ENCODE results near the gene KCNG2. TPM values are rescaled to one million over a fixed set of nuclear protein-coding genes. Genes with fewer than 3 reads are reported as not detected.

KCNG2 gene
- total RNA-seq, 2 experiments from 2014 or later: not detected

DNA sequence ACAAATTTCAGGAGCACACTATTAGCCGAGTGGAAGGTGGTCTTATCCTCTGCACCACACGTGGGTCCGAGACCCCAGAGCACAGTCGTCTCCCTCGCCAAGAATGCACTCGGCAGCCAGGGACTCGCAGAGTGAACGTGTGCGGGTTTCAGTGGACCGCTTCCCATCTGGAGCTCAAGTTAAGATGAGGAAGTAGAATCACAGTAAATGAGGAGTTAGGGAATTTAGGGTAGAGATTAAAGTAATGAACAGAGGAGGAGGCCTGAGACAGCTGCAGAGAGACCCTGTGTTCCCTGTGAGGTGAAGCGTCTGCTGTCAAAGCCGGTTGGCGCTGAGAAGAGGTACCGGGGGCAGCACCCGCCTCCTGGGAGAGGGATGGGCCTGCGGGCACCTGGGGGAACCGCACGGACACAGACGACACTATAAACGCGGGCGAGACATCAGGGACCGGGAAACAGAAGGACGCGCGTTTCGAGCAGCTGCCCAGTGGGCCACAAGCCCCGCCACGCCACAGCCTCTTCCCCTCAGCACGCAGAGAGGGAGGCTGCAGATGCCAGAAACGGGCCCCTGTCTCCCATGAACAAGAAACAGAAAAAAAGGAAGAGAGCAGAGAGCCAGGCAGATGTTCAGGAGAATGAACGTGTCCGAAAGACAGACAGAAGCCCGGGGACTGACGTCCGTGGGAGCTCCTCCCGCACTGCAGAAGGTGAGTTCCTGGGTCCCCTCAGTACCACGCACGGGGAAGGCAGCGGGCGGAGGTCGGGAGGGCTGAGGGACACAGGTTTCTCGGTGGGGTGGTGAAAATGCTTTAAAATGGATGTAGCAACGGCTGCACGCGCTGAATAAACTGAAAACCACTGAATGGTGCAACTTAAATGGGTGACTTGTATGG is 5.4 kb upstream of the KCNG2 start:
- peaks cover 53% of the 10 kb centered on the region for H3K27me3 Mint-ChIP-seq
- no peak overlapping the region for H3K4me3 Mint-ChIP-seq
- H3K4me1 Mint-ChIP-seq: peaks cover 9% of the 10 kb centered on the region
- no peaks in the 10 kb centered on the region for H3K9me3 Mint-ChIP-seq
- ATAC-seq (ENCODE audit: low read depth) (no peak), DNase-seq (no peak)
- H3K36me3 Mint-ChIP-seq: peaks cover under 1% of the 10 kb centered on the region
- H3K27ac Mint-ChIP-seq: no peak overlapping the region
- POLR2A ChIA-PET: no interaction called here

DNA sequence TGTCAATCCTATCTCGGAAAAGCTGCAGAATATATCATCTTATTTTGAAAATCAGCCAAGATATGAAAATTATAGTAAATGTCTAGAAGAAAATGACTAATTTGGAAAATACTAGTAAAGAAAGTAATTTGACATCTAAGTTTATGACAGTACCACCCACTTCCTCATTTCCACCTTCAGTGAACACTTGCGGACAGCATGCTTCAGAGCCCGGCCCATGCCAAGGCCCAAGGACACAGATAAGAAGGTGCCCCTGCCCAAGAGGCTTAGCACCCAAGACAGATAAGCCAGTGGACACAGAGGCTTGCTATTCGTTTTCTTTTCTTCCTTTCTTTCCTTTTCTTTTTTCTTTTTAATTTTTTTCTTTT is 4.8 kb upstream of the KCNG2 start:
- POLR2A ChIA-PET: no interaction called here
- ATAC-seq (ENCODE audit: low read depth): no peak
- DNase-seq: no peak

DNA sequence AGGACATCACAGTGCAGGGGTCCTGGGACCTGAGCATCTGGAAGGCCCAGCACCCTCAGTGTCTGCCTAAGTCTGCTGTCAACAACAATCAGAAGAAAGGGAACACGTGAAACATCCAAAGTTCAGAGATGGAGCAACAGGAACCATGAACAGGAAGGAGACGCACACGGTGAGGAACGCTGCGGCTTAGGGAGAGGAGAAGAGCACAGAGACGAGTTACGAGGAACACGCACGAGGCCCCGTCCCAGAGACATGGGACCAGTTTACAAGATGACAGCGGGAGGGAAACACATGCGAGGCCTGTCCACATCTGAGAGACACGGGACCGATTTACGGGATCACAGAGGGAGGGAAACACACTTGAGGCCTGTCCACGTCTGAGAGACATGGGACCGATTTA is 2.9 kb upstream of the KCNG2 start:
- DNase-seq: no peak
- Mint-ChIP-seq H3K36me3 (peaks cover 2% of the 10 kb centered on the region), H3K27me3 (peaks cover 53% of the 10 kb centered on the region), H3K4me1 (peaks cover 16% of the 10 kb centered on the region), H3K27ac (no peak overlapping the region), H3K9me3 (no peaks in the 10 kb centered on the region), H3K4me3 (no peak overlapping the region)
- ATAC-seq (ENCODE audit: low read depth): no peak
- POLR2A ChIA-PET: no interaction called here

More for the DNA sequence above, 4.8 kb upstream of the KCNG2 start:
- peaks cover 51% of the 10 kb centered on the region for H3K27me3 Mint-ChIP-seq
- H3K27ac Mint-ChIP-seq: no peak overlapping the region
- H3K4me3 Mint-ChIP-seq: no peak overlapping the region
- H3K9me3 Mint-ChIP-seq: no peaks in the 10 kb centered on the region
- H3K36me3 Mint-ChIP-seq: peaks cover 2% of the 10 kb centered on the region
- peaks cover 10% of the 10 kb centered on the region for H3K4me1 Mint-ChIP-seq

DNA sequence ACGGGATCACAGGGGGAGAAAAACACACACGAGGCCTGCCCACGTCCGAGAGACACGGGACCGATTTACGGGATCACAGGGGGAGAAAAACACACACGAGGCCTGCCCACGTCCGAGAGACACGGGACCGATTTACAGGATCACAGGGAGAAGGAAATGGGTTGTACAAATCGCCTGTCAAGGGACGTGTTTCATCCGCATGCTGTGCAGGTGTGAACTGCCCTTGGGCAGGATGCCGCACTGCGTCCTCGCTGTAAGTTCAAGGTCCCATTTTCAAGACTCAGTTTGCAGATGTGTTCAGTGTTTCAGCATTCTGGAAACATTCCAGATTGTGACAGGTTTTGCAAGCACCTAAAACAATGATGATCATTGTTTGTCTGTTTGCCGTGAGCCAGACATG is 2.3 kb upstream of the KCNG2 start:
- H3K27me3 Mint-ChIP-seq: peaks cover 54% of the 10 kb centered on the region
- H3K9me3 Mint-ChIP-seq: no peaks in the 10 kb centered on the region
- H3K4me3 Mint-ChIP-seq: no peak overlapping the region
- no peak overlapping the region for H3K27ac Mint-ChIP-seq
- DNase-seq (no peak), ATAC-seq (ENCODE audit: low read depth) (no peak)
- peaks cover 2% of the 10 kb centered on the region for H3K36me3 Mint-ChIP-seq
- POLR2A ChIA-PET: no interaction called here
- H3K4me1 Mint-ChIP-seq: peaks cover 18% of the 10 kb centered on the region

DNA sequence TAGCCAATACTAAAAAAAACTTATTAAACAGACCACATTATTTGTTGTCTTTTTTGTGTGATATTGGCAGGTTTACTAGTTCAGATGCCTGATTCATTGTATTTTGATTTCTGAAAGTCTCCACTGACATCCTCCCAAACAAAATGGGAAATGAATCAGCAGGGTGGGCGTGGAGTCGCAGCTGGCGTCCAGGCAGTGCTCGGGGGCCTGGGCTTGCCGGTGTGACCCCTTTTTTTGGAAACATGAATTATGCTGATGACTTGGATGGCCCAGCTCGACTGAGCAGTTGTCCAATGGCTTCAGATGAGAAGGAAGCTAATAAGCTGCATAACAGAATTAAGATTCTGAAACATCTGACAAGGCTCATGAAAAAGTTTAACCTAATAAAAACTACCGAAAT is 1.7 kb upstream of the KCNG2 start:
- POLR2A ChIA-PET: no interaction called here
- peaks cover 51% of the 10 kb centered on the region for H3K27me3 Mint-ChIP-seq
- H3K4me1 Mint-ChIP-seq: peaks cover 18% of the 10 kb centered on the region
- H3K36me3 Mint-ChIP-seq: peaks cover 2% of the 10 kb centered on the region
- H3K4me3 Mint-ChIP-seq: no peak overlapping the region
- ATAC-seq (ENCODE audit: low read depth) (no peak), DNase-seq (no peak)
- no peaks in the 10 kb centered on the region for H3K9me3 Mint-ChIP-seq
- H3K27ac Mint-ChIP-seq: no peak overlapping the region

DNA sequence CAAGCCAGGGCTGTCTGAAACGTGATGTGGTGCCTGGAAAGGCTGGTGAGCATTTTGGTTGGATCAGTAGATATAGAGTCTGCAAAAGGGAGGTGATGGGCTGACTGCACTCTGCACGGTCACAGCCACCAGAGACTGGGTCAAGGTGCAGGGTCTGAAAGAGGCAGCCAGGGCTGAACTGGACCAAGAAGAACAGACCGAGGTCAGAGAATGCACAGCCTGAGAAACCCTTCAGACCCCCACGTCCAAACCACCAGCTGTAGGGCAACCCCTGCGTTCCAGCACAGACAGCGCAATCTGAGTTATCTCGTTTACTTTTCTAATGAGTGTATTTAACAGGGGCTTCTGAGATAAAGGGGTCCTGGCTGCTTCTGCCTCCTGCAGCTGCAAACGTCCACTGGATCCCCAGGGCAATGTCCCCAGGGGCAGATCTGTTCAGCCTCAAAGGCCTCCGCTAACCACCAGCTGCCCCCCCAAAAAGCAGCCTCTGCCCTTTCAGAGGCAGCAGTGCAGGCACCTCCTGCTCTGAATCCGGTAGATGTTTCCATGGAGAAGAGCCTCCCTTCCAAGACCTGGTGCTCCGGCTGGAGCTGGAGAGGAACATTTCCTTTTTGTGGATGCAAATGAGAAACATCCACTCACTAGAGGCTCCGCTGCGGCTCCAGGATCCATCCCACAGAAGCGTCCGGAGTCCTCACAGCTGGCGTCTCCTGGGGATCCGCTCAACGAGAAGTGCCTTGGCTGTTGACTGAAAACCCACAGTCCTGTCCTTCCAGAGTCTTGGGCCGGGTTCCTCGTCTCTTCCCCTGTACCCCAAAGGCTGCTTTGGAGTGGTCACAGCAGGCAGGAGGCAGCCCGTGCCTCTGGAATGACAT is 970 bp upstream of the KCNG2 start:
- POLR2A ChIA-PET: no interaction called here
- Mint-ChIP-seq H3K27me3 (peaks cover 44% of the 10 kb centered on the region), H3K27ac (no peak overlapping the region), H3K4me1 (peaks cover 11% of the 10 kb centered on the region), H3K4me3 (peak overlapping the region; percentile 65), H3K36me3 (peaks cover 2% of the 10 kb centered on the region), H3K9me3 (no peaks in the 10 kb centered on the region)
- ATAC-seq (ENCODE audit: low read depth) (no peak), DNase-seq (no peak)

DNA sequence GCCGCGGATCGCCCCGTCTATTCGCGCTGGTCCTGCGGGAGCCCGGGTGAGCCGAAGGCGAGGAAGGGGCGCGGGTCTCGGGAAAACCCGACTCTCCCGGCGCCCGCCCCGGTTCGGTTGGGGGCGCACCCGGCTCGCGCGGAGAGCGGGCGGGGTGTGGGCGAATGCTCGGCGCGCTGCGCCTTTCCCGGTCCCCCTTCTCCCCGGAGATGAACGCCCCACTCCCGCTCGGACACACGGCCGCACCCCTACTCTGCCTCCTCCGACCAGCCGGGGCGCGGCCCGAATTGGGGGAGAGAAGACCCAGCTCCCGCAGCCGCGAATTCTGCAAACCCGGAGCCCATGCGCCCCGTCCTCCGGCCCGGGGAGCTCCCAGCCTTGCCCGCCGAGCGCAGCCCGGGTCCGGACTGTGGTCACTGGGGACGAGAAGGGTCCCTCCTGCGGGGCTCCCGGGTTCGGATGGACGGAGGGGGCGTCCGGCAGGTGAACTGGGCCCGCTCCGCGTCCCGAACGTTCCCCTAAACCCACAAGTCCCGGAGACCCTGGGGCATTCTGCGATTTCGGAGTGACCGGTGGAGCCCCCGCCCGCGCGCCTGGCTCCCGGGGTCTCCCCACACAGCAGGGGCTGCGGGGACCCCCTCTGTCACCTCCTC is 734 bp downstream of the KCNG2 start:
- POLR2A ChIA-PET: no interaction called here
- Mint-ChIP-seq H3K36me3 (peaks cover 2% of the 10 kb centered on the region), H3K4me3 (no peak overlapping the region), H3K27me3 (peaks cover 33% of the 10 kb centered on the region), H3K9me3 (no peaks in the 10 kb centered on the region), H3K4me1 (peaks cover 11% of the 10 kb centered on the region), H3K27ac (no peak overlapping the region)
- DNase-seq (peak; percentile 41), ATAC-seq (ENCODE audit: low read depth) (no peak)

DNA sequence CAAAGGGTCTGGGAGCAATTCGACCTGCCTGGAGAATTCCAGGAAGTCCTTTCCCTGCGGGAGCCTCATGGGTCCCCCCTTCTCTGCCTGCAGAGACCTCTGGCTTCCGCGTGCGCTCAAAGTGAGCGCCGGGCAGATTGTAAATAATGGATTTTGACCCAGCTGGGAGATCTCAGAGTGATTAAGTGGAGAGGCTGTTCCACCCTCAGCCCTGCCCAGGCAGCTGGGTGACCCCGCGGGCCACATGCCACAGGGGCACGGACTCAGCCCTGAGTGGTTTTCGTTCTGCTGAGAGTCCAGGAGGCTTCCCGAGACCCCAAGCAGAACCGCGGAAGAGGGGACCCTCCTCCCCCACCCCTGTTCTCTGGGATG is 1.2 kb downstream of the KCNG2 start:
- DNase-seq (no peak), ATAC-seq (ENCODE audit: low read depth) (no peak)
- H3K27me3 Mint-ChIP-seq: peaks cover 33% of the 10 kb centered on the region
- H3K27ac Mint-ChIP-seq: no peak overlapping the region
- H3K4me1 Mint-ChIP-seq: peaks cover 11% of the 10 kb centered on the region
- POLR2A ChIA-PET: no interaction called here
- H3K36me3 Mint-ChIP-seq: peaks cover 2% of the 10 kb centered on the region
- peak overlapping the region; percentile 56 for H3K4me3 Mint-ChIP-seq
- no peaks in the 10 kb centered on the region for H3K9me3 Mint-ChIP-seq

DNA sequence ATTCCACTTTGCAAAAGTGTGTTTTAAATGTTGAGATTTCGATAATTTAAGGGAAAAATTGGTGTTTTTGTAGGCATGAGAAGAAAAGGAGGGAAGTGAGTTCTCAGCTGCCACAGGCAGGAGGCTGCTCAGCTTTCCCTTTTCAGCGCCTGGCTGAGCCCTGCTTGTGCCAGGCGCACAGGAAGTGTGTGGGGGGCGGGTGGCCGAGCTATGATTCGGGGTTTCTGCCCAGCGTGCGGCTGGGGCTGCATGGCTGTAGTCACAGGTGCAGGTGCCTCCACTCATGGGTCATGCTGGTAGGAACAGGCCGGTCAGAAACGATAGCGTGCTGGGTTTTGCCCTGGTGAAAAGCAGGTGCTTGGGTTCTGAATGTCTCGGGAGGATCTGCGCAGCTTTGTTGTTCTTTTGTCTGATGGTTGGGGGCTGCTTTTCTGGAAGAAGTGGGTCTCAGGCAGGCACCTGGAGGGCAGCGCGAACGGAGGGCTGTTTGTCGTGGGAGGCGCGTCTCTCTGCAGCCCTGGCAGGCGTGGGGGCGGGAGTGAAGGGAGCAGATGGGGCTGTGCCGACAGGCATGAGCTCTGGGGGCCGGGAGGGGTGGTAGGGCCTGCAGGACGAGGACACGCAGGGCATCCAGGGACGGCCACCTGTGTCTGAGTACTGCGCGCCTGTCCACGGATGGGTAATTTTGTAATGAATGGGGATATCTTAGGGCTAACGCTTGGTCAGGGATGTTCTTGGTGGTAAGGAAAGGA is 2.1 kb downstream of the KCNG2 start:
- peak overlapping the region; percentile 56 for H3K4me3 Mint-ChIP-seq
- H3K27ac Mint-ChIP-seq: no peak overlapping the region
- H3K9me3 Mint-ChIP-seq: no peaks in the 10 kb centered on the region
- H3K27me3 Mint-ChIP-seq: peaks cover 29% of the 10 kb centered on the region
- H3K4me1 Mint-ChIP-seq: peaks cover 11% of the 10 kb centered on the region
- ATAC-seq (ENCODE audit: low read depth): no peak
- peaks cover 2% of the 10 kb centered on the region for H3K36me3 Mint-ChIP-seq
- POLR2A ChIA-PET: no interaction called here
- no peak for DNase-seq

DNA sequence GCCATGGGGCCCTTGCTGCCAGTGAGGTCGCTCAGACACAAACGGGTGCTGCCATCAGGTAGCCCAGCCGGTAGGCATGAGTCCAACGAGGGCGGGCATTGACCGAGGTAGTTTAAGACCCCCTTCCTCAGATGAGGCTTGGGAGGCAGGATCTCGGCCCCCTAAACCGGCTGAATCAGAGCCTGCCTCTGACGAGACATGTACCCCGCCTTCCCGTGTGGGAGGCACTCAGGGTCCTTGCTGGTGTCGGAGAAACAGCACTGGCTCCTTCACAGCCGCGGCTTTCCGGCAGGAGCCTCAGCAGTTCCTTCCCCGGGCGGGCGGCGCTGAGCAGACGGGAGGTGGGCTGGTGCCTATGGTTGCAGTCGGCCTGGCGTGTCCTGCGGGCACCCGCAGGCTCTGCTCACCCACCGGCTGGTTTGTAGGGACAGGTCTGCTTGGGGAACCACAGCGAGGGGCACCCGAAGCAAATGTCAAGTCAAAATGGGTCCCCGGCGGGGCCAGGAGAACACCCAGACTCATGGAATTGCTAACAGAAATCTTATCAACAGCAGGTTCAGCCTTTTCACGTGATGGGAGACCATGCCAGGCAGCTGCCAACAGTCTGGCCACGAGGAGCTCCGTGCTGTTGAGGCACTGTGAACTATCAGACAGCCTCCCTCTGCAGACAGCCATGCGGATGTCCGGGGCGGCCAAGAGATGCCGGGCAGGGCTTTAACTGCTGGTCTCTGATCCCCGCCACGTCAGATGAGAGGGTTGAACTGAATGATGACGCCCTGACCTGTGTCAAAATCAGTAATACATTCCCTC is 2.8 kb downstream of the KCNG2 start:
- POLR2A ChIA-PET: no interaction called here
- H3K27me3 Mint-ChIP-seq: peaks cover 28% of the 10 kb centered on the region
- no peak overlapping the region for H3K27ac Mint-ChIP-seq
- peaks cover 2% of the 10 kb centered on the region for H3K36me3 Mint-ChIP-seq
- H3K4me1 Mint-ChIP-seq: peaks cover 18% of the 10 kb centered on the region
- no peak overlapping the region for H3K4me3 Mint-ChIP-seq
- ATAC-seq (ENCODE audit: low read depth) (no peak), DNase-seq (no peak)
- H3K9me3 Mint-ChIP-seq: no peaks in the 10 kb centered on the region

DNA sequence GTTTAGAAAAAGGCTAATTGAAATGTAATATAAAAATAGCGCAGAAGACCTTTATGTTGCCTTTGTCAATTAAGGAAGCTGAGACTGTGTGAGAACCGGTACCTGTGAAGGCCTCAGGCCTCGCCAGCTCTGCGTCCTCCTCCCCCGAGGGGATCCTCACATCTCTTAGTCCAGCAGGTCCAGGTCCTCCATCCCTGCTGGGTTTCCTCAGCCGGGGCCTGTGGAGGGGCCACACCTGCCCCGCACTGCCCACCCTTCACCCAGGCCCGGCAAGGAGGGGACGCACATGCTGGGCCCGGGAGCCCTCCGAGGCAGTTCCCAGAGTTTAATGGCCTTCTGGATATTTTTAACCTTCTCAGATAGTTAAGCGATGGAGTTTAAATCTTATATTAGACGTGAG is 3.5 kb downstream of the KCNG2 start:
- Mint-ChIP-seq H3K27ac (no peak overlapping the region), H3K36me3 (peaks cover 2% of the 10 kb centered on the region), H3K4me1 (peaks cover 20% of the 10 kb centered on the region), H3K9me3 (no peaks in the 10 kb centered on the region), H3K4me3 (no peak overlapping the region), H3K27me3 (peaks cover 28% of the 10 kb centered on the region)
- POLR2A ChIA-PET: no interaction called here
- ATAC-seq (ENCODE audit: low read depth): no peak
- DNase-seq: no peak

DNA sequence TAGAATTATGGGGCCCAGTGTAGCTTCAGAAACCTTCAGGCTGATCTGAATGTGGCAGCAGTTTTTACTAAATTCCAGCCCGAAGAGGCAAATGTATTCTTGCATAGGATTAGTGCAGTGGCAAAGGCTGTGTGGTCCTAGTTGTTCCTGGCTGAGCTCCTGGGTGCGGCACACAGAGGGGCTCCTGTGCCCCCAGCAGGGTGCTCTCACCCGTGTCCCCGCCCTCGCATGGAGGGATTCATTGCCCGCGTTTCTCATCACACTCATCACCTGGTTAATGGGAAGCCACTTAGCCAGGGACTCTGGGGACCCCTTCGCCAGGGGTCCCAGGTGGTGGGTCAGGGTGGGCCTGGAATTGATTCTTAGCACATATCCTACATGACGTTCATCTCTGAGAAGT is 3.9 kb downstream of the KCNG2 start:
- peaks cover 2% of the 10 kb centered on the region for H3K36me3 Mint-ChIP-seq
- H3K27me3 Mint-ChIP-seq: peaks cover 24% of the 10 kb centered on the region
- POLR2A ChIA-PET: no interaction called here
- no peak overlapping the region for H3K27ac Mint-ChIP-seq
- no peaks in the 10 kb centered on the region for H3K9me3 Mint-ChIP-seq
- ATAC-seq (ENCODE audit: low read depth) (no peak), DNase-seq (no peak)
- no peak overlapping the region for H3K4me3 Mint-ChIP-seq
- H3K4me1 Mint-ChIP-seq: peaks cover 20% of the 10 kb centered on the region

Data from activated naive CD8-positive, alpha-beta T cell treated with anti-CD3 and anti-CD28 coated beads, Interleukin-2, amount 10 ng/mL, durations not matched to agents 7 days and 5 days (primary cell).